Activated naive CD8-positive, alpha-beta T cell (primary cell): ENCODE results near the gene PARVA.

ENCODE experiments used
- H3K27ac Mint-ChIP-seq: one replicate; pipeline ENCODE4 v1.8.0; 2021; ENCODE audit warnings: mixed read lengths
- H3K27me3 Mint-ChIP-seq: one replicate; pipeline ENCODE4 v1.8.0; 2021; ENCODE audit warnings: mixed read lengths
- H3K36me3 Mint-ChIP-seq: one replicate; pipeline ENCODE4 v1.8.0; 2021; ENCODE audit warnings: mixed read lengths
- H3K4me1 Mint-ChIP-seq: one replicate; pipeline ENCODE4 v1.8.0; 2021; ENCODE audit warnings: low read depth, mixed read lengths
- H3K4me3 Mint-ChIP-seq: one replicate; pipeline ENCODE4 v1.8.0; 2021; ENCODE audit warnings: mild to moderate bottlenecking, mixed read lengths
- H3K9me3 Mint-ChIP-seq: one replicate; pipeline ENCODE4 v1.8.0; 2021; ENCODE audit warnings: low read depth, mixed read lengths

Gene PARVA

DNA sequence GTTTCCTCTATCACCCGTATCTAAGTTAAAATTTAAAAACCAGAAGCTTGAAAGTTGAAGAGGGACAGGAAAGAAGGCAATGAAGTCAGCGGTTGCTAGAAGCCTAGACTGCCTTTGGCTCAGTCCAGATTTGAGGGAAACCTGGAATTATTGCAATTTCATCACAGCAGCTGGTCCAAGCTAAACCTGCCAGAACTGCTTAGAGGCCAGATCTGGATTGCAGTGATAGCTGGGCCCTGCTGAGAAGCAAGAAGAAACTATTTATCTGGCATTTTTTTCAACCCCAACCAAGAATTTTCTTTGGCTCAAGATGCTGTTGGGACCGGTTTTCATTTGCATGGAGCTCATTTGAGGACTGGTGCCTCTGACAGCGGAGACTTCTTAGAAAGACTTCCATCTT lies 175.3 kb downstream of the PARVA start:
- Mint-ChIP-seq H3K4me1 (no peaks in the 10 kb centered on the region), H3K27me3 (peaks cover 11% of the 10 kb centered on the region), H3K9me3 (peaks cover 6% of the 10 kb centered on the region), H3K27ac (no peak overlapping the region), H3K36me3 (peaks cover 2% of the 10 kb centered on the region), H3K4me3 (no peak overlapping the region)

GRCh38 chr11:12554122-12554521 lies 176.8 kb downstream of the PARVA start:
- Mint-ChIP-seq H3K4me3 (no peak overlapping the region), H3K27me3 (peaks cover 11% of the 10 kb centered on the region), H3K4me1 (no peaks in the 10 kb centered on the region), H3K9me3 (peaks cover 6% of the 10 kb centered on the region), H3K36me3 (peaks cover 2% of the 10 kb centered on the region), H3K27ac (no peak overlapping the region)

GRCh38 chr11:12556155-12556554 lies 178.8 kb downstream of the PARVA start:
- Mint-ChIP-seq H3K27me3 (peaks cover 13% of the 10 kb centered on the region), H3K27ac (no peak overlapping the region), H3K4me1 (no peaks in the 10 kb centered on the region), H3K9me3 (peaks cover 6% of the 10 kb centered on the region), H3K36me3 (peaks cover 2% of the 10 kb centered on the region), H3K4me3 (no peak overlapping the region)

- H3K9me3 Mint-ChIP-seq = peaks cover 6% of the 10 kb centered on the region
- peaks cover 8% of the 10 kb centered on the region for H3K27me3 Mint-ChIP-seq
- no peak overlapping the region for H3K27ac Mint-ChIP-seq
- no peaks in the 10 kb centered on the region for H3K4me1 Mint-ChIP-seq
- H3K4me3 Mint-ChIP-seq = no peak overlapping the region
- peaks cover 2% of the 10 kb centered on the region for H3K36me3 Mint-ChIP-seq
Measured at GRCh38 chr11:12556788-12557384, 179.5 kb downstream of the PARVA start.

DNA sequence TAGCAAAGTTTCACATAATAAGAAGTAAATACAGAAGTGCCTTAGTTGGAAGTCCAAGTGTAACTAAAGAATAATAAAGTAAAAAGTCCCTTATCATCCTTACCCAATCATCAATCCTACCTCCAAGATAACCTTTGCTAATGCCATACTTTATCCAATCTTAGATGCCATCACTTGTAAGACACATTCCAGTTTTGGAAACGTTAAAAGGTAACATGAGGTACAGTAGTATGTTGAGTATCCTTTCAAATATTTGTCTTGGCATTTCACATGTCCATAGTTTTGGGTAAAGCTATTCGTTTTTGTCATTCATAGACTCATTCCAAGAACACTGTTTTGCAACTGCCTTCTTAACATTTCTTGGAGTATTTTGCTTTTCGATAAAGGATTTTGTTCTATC lies 181.6 kb downstream of the PARVA start:
- H3K9me3 Mint-ChIP-seq = peaks cover 1% of the 10 kb centered on the region
- peaks cover 13% of the 10 kb centered on the region for H3K27me3 Mint-ChIP-seq

DNA sequence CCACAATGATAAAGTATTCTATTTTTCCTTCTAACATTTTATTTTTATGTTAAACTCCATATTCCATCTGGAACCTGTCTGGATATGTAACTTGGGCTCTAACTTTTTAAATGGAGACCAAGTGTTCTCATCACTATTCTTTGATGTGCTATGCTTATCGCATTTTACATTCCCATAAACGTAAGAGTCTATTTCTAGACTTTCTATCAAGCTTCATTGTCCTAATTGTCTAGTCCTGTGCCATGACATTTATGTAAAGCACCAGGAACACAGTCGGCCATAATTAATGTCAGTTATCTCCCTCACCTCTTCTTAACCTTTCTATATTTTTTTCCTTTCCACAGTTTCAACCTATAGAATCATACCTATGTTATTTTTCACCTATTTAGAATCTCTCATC lies 183.0 kb downstream of the PARVA start:
- peaks cover 11% of the 10 kb centered on the region for H3K27me3 Mint-ChIP-seq
- no peak overlapping the region for H3K4me3 Mint-ChIP-seq
- H3K27ac Mint-ChIP-seq = no peak overlapping the region
- no peaks in the 10 kb centered on the region for H3K4me1 Mint-ChIP-seq
- H3K9me3 Mint-ChIP-seq = no peaks in the 10 kb centered on the region
- H3K36me3 Mint-ChIP-seq = no peaks in the 10 kb centered on the region

More for the DNA sequence above, 181.6 kb downstream of the PARVA start:
- Mint-ChIP-seq H3K27ac (no peak overlapping the region), H3K4me1 (no peaks in the 10 kb centered on the region), H3K4me3 (no peak overlapping the region), H3K36me3 (peaks cover 2% of the 10 kb centered on the region)

DNA sequence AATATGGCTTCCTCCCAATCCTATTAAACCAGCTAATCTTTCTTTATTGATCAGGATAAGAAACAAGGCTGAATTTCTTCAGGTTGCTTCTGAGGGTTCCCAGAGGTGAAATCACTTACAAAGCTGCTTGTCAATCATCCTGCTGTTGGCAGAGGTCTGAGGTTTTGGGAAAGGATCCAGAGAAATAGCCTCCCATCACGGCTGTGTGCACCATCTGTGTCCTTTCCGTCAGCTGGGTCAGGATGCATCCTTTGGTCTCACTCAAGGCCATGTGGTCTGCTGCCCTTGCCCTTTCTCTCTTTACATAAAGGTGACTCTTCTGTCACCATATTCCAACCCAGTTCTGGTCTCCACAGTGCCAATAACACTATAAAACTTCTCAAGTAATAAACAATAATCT lies 183.5 kb downstream of the PARVA start:
- Mint-ChIP-seq H3K4me3 (no peak overlapping the region), H3K27ac (no peak overlapping the region), H3K9me3 (no peaks in the 10 kb centered on the region), H3K4me1 (no peaks in the 10 kb centered on the region), H3K36me3 (no peaks in the 10 kb centered on the region), H3K27me3 (peaks cover 11% of the 10 kb centered on the region)

- Mint-ChIP-seq H3K36me3 (no peaks in the 10 kb centered on the region), H3K27ac (no peak overlapping the region), H3K4me3 (no peak overlapping the region), H3K27me3 (peaks cover 21% of the 10 kb centered on the region), H3K4me1 (no peaks in the 10 kb centered on the region), H3K9me3 (no peaks in the 10 kb centered on the region)
Measured at GRCh38 chr11:12564012-12564411, 186.6 kb downstream of the PARVA start.

DNA sequence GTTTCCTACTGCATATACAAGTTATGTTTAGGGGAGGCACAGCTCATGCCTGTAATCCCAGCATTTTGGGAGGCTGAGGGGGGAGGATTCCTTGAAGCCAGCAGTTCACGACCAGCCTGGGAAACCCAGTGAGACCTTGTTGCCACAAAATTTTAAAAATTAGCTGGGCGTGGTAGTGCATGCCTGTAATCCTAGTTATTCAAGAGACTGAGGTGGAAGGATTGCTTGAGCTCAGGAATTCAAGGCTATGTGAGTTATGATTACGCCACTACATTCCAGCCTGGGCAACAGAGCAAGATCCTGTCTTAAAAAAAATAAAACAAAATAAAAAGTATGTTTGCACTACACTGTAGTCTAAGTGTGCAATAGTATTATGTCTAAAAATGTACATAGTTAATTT lies 188.0 kb downstream of the PARVA start:
- Mint-ChIP-seq H3K27me3 (peaks cover 23% of the 10 kb centered on the region), H3K27ac (no peak overlapping the region), H3K9me3 (no peaks in the 10 kb centered on the region), H3K4me1 (no peaks in the 10 kb centered on the region), H3K4me3 (no peak overlapping the region), H3K36me3 (no peaks in the 10 kb centered on the region)

GRCh38 chr11:12567746-12568460 lies 190.5 kb downstream of the PARVA start:
- Mint-ChIP-seq H3K4me1 (no peaks in the 10 kb centered on the region), H3K27ac (no peak overlapping the region), H3K9me3 (no peaks in the 10 kb centered on the region), H3K27me3 (peaks cover 21% of the 10 kb centered on the region), H3K4me3 (no peak overlapping the region), H3K36me3 (peaks cover 3% of the 10 kb centered on the region)

GRCh38 chr11:12569499-12570425 lies 192.4 kb downstream of the PARVA start:
- Mint-ChIP-seq H3K4me1 (no peaks in the 10 kb centered on the region), H3K4me3 (no peak overlapping the region), H3K9me3 (no peaks in the 10 kb centered on the region), H3K27ac (no peak overlapping the region), H3K36me3 (peaks cover 3% of the 10 kb centered on the region), H3K27me3 (peaks cover 17% of the 10 kb centered on the region)

DNA sequence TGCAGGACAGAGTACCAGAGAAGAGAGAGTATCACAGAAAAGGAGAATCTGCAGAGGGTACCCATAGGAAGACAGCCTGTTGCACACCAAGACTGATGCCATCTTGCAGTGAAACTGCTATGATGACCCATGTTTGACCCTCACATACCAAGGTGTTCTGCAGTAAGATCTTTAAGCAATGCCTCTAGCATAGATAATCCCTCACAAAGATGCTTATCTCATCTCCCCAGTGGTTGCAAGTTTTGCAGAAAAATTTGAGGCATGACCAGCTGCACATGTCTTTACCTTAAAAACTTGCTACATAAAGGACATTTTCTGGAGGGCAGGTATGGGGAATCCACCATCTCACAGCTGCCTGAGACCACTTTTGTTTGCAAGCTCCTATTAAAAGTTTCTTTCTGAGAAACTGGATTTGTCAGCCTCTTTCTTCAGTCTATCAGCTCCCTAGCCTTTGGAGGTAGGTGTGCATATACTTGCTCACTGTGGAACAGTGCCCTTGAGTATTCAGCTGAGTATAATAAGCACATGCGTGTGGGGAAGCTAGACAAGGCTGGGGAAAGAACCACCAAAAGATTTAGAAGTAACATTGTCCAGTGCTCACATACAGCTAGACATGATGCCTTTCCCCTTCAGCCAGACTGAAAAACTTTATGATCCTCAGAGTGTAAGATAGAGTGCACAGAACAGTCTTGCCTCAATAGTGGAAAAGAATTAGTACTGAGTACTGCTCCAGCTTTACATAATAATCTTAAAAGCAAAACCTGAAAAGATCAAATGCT lies 196.5 kb downstream of the PARVA start:
- H3K36me3 Mint-ChIP-seq = peaks cover 6% of the 10 kb centered on the region
- no peaks in the 10 kb centered on the region for H3K4me1 Mint-ChIP-seq
- H3K9me3 Mint-ChIP-seq = no peaks in the 10 kb centered on the region
- peaks cover 9% of the 10 kb centered on the region for H3K27me3 Mint-ChIP-seq
- no peak overlapping the region for H3K27ac Mint-ChIP-seq
- no peak overlapping the region for H3K4me3 Mint-ChIP-seq

DNA sequence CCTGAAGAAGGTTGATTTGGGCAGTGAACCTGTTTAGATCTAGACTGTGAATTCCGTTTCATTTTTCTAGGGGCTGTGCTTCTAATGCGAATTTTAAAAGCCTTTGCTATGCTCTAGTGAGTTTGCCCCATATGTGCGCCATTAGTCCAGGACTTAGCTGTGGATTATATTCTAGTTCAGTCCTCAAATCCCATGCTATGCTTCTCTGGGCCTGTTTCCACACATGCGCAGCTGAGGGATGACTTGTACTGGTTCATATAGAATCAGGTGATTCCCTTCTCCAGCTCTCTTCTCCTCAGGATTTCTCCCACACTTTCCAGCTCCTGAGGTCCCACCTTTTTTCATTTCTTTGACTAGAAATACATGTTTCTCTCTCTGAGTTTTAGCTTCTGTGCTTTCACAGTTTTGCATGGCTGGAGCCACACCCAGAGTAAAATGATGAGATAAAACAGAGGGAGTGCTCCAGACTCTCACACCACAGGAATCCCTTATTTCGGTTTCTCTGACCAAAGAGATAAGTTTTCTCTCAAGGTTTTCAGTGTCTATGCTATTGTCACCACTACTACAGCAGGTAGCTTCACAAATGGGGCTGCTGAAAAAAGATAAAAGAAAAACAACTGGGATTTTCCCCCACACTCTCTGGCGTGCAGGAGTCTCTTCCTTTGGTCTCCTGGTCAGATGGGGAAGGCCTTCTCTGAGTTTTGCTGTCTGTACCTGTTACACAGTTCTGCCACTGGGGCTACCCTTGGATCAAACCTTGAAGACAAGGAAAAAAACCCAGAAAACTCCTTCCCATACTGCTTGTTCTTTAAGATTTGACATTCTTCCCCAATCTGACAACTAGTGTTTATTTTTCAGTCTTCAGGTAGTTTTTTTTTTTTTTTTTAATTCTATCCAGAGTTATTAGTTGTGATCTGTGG lies 200.6 kb downstream of the PARVA start:
- H3K36me3 Mint-ChIP-seq = peaks cover 3% of the 10 kb centered on the region
- no peak overlapping the region for H3K4me3 Mint-ChIP-seq

GRCh38 chr11:12581416-12581815 lies 204.0 kb downstream of the PARVA start:
- Mint-ChIP-seq H3K27me3 (peaks cover 14% of the 10 kb centered on the region), H3K4me1 (no peaks in the 10 kb centered on the region), H3K9me3 (no peaks in the 10 kb centered on the region), H3K4me3 (no peak overlapping the region), H3K36me3 (peaks cover 3% of the 10 kb centered on the region), H3K27ac (no peak overlapping the region)

More for the DNA sequence above, 200.6 kb downstream of the PARVA start:
- Mint-ChIP-seq H3K27me3 (peaks cover 14% of the 10 kb centered on the region), H3K4me1 (no peaks in the 10 kb centered on the region), H3K27ac (no peak overlapping the region), H3K9me3 (no peaks in the 10 kb centered on the region)
